HG02885 (cell line): ENCODE measurements around the gene MAB21L2.

Experiments used
- ATAC-seq: cut with Tn5 transposase; IDR thresholded peaks from one replicate; pipeline ENCODE4 v1.9.1; 2021; ENCODE audit warnings: mild to moderate bottlenecking; ENCODE audit not compliant: unreplicated experiment, poor library complexity

Gene MAB21L2

DNA sequence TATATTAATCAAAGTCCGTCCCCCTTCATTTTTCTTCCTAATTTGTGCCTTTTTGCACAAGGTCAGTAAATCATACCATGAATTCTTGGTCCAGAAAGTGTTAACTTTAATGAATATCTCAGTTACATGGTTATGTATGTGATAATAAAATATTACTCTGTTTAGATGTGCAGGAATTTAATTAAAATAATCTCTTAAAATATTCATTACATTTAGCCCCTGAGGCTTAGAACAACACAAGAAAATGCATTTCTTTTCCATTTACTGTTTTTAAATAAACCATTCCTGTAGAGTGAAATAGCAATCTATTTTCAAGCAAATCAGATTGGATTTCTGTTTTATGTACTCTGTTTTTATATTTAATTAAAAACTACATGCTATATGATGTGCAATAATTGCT is 17.6 kb downstream of the MAB21L2 start:
- ATAC-seq: no peak

DNA sequence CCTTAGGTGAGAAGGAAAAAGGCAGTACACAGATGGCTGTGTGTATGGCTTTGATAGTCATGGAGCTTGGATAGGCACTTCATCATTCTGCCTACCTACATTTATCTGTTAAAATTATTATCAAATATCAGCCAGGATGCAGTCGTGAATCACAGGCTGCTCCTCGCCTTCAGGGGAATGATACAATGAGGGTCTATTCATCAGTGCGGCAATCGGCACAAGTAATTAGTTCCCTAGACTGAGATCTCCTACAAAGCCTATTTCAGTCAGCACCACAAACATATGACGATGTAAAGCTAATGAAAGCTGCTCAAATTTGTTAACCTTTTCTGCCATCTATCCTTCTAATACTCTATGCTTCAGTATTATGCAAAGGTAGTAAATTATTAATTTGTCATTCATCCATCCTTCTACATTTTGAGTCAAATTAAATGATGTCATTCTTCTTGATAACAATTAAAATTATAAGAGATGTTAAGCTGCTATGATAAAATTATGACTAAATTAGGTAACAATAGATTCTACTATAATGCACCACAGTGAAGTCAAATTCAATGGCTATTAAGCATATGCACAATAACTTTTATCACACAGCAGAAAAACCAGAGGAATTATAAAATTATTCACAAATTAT is 19.0 kb downstream of the MAB21L2 start:
- ATAC-seq: peak; percentile 21

DNA sequence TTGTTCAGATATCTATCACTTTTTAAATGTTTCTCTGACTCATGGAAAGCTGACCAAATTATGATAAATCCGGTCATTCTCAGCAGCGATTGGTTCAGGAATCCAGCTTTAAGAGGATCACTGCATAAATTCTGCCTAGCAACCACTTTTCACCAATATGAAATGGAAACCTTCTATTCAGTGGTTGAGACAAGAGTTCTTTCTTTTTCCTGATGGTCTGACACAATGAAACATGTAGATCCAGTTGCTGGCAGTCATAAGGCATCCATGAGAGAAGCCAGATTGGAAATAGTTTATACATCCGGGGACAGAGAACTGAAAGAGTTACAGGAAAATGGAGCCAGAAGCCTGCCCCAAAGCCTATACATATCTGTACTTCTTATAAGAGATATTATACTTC is 27.2 kb downstream of the MAB21L2 start:
- ATAC-seq: no peak

DNA sequence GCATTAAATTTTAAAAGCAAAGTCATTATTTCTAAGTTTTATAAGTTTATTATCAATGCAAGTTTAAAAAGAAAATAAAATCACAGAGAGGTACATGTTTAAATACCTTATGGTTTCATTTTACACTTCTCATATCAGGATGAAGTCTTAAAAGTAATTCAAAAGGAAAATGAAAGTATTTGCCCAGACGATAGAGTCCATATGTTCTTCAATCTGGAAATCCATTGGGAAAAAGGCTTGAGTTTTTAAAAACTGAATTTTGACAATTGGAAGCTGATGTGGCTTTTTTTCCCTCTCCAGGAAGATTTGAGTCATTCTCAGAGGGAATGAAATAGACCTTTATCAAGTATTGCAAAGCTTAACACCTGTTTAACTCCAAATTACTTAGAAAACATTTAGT is 37.1 kb downstream of the MAB21L2 start:
- ATAC-seq: no peak

DNA sequence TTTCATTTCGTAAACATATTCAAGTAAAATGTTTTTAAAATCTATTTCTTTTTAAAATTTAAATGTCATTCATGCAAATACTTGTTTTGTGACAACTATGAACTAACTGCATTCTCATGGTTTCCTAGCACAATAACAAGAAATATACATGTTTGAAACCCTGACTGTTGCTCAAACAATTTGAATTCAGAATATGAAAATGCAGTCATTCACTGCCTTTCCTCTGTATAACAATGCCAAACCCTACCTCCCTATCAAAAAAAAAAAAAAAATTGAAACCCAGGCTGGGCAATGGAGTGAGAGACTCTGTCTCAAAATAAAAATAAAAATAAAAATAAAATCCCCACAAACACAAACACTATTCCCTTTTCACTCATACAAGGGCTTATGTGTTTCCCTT is 42.1 kb downstream of the MAB21L2 start:
- no peak for ATAC-seq

DNA sequence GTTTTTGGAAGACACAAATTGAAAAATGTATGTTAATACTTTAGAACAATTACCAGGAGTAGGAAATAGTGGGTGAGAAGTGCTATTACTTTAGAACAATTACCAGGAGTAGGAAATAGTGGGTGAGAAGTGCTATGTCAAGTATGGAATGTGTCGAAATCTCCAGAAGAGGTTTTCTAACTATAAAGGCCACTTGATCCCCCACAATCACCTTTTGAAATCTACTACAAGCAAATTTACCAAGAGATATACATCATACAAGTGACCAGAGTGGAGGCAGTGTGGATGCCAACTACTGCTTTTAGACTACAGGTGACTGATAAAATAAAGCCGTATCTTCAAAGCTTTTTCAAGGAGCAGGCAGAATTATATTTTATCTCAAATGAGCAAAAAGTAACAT is 43.1 kb downstream of the MAB21L2 start:
- no peak for ATAC-seq

DNA sequence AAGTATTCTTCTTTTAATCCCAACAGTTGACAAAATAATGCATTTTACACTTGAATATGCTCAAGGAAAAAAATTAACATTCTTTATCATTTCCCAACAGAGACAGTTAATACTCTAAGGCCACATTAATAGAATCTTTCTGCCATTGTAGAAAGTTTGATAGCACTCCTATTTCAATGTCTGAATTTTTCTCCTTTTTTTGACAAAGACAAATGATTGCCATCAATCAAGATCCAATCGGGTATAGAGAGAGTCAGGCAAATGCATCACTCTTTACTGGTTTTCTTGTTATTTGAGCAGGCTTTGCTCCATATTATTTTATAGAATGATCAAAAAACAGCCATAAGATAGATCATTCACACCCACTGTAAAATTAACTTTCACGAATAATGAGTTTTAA is 46.1 kb downstream of the MAB21L2 start:
- no peak for ATAC-seq

DNA sequence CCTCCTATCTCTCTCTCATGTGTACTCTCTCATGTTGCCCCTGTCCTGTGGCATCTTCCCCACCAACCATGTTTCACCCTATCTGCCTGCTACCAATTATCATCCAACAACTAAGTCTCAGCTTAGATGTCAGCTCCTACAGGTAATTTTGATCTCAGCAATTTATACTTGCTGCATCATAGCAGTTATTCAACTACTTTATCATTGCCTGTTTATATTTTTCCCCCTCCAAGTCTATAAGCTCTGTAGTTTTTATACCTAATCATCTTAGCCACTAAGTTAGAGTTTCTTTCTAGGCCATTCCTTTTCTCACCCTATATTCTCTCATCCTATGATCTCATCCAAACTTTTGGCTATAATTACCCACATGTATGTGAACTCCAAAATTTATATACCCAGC is 50.7 kb downstream of the MAB21L2 start:
- ATAC-seq: no peak
